Stimulated activated CD4-positive, alpha-beta T cell treated with anti-CD3 and anti-CD28 coated beads, Interleukin-2, amount 100 ng/mL, for 48 hours (primary cell): ENCODE results near the gene DUSP6.
A peak's percentile ranks its signal among the peaks of the same experiment; 100 is the strongest.
"Not testable (repeated sequence)": the region's sequence is repeated elsewhere in the genome, so short reads cannot be mapped to it uniquely, and the experiment has no call there.

Experiments
- DNase-seq, 2 donors: peaks; one replicate each; pipeline ENCODE4 v3.0.0-alpha.2; 2020

Gene DUSP6

DNA sequence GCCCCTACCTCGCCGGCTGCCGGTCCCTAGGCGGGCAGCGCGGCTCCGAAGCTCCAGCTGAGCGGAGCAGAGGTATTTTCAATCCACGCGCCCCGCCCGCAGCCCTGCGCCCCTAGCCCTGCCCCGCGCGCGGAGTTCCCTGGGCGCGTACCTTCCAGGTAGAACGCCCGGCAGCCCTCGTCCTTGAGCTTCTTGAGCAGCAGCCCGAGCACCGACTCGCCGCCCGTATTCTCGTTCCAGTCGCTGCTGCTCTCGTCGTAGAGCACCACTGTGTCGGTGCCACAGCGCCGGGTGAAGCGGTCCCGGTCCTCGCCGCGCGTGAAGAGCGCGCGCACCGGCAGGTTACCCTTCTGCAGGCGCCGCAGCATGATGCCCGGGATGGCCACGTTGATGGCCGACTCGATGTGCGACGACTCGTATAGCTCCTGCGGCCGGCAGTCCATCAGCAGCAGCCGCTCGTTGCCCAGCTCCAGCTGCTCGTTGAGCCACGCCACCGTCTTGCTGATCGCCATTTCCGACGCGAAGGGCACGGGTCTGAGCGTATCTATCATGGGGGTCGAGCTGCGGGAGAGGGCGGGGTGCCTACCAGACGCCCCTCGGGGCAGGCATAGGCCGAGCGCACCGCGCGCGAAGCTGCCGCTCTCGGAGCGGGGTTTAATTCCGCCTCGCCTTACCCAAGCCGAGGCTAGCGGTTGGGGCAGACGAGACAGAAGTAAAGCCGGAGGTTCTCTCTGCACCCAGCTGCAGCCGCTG lies 636 bp downstream of the DUSP6 start:
- DNase-seq, result peak; percentile 28 to 33

DNA sequence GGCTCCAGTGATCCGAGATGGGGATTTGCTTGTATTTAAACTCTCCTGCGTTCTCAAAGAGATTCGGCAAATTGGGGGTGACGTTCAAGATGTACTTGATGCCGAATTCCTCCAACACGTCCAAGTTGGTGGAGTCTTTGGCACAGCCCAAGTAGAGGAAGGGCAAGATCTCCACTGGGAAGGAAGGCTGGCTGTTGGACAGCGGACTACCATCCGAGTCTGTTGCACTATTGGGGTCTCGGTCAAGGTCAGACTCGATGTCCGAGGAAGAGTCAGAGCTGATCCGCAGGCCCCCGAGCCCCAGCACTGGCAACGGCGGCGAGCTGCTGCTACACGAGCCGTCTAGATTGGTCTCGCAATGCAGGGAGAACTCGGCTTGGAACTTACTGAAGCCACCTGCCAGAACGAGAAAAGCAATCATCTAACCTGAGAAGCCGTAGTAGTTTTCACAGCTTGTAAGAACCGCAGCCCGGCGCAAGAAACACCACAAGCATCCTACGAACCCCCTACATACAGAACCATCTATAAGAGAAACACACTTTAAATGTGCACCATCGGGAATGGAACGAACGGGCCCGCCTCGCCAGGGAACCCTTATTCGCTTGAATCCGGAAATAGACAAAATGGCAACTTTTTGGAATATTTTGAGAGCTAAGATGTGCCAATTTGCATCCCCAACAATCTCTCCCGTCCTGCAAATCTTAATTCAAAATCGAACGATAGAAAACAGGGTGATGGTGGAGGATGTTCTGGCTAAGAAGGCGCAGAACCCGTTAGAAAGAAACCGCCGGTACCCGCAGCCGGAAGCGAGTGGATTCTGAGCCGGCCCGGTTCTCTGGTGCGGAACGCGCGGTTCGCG lies 1.4 kb downstream of the DUSP6 start:
- DNase-seq, result peak in 1 of 2 donors; percentile 8

DNA sequence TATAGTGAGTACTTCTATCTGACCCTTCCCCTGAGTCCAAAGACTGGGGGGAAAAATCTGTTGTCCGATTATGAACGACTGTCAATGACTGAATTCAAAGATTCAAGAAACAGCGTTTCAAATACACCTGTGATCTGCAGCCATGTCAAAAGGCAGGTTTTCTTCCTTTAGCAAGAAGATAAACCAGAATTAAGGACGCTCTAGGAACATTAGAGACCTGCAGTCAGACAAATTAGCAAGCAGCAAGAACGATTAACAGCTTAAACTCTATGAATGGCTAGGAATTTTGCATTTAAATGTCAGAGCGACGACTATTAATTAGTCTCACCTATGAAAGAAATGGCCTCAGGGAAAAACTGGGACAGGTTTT lies 2.1 kb downstream of the DUSP6 start:
- no peak for DNase-seq

DNA sequence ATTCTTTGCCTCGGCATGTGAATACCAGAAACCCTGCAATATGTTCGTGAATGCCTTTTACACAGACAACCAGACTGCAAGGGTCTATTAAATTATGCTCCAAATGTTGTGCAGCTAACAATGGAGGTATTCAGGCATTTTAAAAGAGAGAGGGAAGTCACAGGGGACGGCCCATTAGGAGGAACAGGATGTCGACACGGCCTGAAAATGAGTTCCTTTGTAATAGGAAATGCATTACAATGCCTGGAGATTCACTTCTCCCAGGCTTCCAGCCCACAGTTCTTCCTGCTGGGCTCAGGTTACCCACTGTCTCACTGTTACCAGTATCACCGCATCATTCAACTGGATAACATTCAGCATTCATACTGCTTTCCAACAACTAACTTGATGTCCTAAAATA lies 2.5 kb downstream of the DUSP6 start:
- no peak for DNase-seq

DNA sequence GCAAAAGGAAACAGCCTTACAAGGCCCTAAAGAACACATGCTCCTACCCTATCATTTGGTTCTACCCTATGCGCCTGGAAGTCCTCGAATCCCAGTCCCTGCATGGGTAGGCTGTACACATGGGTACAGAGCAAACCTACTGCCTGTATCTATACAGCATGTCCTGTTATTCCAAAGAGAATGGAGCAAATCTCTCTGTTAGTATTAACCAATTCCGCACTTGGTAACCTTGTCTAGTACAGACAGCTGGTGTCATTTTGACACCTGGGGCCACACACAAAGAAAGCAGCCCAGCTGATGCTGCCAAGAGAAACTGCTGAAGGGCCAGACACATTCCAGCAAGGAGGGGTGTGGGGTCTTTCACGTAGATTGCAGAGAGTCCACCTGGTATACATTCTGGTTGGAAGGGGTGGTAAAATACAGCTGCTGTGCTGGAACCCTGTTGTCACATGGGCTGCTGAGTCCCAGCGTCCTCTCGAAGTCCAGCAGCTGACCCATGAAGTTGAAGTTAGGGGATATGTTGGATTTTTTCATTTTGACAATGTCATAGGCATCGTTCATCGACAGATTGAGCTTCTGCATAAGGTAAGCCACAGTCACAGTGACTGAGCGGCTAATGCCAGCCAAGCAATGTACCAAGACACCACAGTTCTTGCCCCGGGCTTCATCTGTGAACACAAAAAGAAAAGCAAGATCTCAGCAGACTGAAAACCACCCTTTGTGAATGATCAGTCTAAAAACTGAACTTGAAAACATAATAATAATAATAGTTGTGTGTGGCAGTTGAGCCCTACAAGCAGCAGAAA lies 3.2 kb downstream of the DUSP6 start:
- DNase-seq, result no peak

DNA sequence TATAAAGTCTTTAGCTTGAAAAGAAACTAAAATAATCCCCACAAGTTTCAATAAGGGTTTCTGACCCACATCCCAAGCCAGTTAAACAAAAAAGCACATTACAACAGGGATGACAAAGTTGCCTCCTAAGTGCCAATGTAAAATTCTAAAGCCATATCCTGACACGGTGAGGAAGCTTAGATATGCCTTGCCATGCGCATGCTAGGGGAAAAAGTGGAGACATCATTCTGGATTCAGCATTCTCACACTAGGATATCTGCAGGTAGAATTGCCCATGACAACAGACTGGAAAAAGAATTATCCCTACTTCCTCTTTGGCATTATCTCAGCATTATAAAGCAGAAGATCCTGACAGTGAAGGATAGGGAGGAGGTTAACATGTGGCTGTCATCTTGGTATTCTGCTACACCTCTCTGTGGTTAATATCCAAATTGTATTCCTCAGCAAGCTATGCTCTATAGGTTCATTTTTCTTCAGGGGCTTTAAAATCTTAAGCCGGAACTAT lies 4.9 kb downstream of the DUSP6 start:
- DNase-seq, result no peak

DNA sequence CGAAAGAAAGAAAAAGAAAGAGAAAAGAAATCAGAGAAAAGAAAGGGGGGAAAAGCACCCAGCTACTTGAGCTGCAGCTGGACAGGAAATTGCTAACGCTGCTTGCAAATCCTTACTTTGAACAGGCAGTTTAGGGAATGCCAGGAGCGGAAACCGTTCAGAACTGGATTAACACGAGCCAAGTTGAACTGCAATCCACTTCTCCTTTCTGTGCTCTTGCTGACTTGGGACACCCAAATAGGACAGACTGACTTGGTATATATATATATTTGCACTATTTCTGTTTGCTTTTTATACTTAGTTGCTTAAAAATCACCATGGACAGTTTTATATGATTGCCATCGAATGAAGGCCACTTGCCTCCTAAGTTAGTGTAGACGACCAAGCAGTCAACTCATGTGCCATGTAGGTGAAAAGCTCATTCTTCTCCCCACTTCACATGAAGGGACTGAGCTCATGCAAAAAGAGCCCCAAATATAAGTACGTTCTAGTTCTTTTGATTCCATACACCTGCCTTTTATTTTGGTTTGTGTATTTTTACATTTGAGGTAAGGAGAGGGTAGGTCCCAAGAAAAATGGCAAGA lies 5.5 kb downstream of the DUSP6 start:
- no peak for DNase-seq

DNA sequence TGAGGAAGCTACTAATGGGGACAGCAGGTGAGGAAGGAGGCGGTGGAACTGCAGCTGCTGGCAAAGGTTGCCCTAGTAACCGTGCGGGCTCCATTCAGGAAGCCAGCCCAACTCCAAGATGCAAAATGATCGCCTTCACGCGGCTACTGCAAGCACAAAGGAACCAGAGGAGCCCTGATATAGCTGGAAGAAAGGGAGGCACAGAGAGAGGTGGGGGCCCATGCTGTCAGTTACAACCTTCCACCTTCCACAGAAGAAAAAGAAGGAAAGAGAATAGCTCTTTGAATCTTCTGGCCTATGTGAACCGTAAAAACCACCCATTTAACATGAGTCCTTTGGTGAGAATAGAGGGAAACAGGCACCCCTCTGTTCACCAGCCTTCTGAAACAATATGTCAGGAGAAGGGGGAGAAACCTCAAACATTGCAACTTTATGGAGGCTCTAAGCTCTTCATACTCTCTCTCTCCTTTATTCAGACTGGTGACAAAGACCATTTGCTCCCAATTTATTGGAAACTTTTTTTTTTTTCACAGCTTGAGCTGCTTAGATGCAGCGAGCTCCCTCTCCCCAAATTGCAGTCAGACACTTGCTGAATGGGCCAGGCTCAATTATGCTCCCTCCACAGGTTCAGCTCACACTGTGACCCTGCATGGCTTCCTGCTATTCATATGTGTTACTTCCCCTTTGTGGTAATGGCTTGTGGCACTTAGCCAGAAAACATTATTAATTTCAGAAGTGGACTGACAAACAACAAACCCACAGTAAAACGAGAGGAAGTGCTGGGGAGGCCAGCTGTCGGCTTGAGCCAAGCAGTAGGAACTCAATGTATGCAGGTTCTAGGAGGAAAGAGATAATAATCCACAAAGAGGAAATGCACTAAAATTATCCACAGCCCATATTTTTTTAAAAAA lies 6.2 kb downstream of the DUSP6 start:
- DNase-seq, result peak in 1 of 2 donors; percentile 25

DNA sequence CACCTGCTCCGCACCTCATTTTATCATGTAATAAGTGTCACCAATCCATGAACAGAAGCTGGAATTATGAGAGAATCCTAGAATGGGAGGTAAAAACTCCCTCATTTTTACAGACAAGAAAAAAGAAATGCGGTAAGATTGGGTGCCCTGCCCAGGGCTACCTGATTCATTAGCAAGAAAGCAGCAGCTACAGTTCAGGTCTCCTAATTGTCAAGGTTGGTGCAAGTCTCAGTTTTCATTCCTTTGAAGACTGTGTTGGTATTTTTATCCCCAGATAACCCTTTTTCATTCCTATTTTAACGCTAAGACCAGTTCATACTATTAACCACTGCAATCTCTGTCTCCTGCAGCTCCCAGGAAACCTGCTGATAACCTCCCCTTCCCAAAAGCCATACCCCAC lies 6.9 kb downstream of the DUSP6 start:
- DNase-seq, result no peak

DNA sequence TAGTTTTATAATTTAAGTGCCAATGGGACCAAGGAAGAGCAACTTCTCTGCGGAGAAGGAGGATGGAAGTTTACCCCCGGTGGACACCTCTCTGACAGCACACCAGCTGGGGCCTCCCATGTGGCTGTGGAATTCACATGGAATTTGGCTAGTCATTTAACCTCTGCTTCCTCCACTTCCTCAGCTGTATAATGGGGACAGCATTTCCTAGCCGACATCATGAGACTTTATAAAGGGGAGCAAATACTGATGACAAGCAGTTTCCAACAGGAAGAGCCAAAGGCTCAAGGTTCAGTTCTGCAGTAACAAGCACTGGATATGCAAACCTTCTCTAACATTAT lies 7.5 kb downstream of the DUSP6 start:
- no peak for DNase-seq

DNA sequence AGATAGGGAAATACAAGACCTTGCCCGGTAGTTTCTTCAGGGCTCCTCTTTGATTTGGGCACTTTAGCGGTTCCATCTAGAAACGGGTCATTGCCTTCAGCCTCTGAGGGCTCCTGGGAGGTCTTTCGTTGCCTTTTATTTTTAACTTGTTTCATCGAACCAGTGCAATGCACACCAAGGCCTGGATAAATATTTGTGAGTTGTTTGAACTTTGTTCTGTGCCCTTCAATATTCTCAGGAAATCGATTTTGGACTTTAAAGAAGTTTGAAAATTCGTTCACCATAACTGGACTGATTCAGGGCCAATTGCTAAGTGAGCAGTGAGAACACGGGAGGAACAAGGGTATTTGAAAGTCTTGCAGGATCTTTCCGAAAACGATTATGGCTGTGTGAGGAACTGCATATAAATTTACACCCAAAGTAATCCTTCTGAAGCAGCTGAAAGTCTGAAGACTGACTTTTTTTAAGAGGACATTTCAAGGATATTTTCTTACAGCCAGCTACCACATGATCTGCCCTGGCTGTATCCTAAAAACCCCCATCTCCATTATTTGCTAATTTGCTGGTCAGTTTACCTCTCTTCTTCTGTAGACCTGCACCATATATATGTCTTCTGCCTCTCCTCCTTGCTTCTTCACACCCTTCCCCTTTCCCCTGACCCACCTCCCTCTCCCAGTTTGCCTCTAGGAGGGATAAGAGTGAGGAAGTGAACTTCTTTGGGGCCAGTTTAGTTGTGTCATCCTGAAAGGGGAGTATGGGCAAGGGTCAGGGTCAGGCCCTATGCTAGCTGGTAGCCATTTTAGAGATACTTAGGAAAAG lies 8.0 kb downstream of the DUSP6 start:
- no peak for DNase-seq

DNA sequence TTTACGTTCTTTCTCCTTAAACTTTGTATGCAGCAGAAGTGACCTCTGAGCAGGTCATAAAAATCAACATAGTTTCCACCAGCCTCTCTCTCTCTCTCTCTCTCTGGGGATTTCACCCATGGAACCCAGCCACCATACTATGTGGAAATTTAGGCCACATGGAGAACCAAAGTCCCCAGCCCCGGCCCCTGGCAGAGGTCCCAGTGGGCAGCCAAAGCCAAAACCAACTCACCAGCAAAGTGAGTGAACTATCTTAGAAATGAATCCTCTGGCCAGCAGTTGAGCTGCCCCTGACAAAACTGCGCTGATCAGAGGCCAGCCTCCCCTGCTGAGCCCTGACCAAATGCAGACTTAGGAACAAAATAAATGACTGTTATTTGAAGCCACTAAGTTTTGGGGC lies 9.2 kb downstream of the DUSP6 start:
- no peak for DNase-seq

DNA sequence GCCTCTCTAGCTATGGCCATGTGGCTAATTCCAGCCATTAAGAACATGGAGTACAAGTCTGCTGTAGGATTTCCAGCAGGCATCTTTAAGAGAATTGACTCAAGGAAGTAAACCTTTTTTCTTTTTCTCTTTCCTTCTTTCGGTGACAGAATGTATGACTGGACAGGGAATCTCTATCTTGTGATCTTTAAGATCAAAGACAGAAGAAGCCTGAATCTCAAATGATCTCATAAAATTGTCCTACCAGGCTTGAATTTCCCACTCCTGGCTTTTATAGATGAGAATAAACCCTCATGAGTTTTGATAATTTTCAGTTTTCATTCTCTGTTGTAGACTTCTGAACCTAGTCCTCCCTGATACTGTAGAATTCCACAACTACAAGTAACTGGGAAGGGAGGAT lies 11.4 kb downstream of the DUSP6 start:
- DNase-seq, result no peak

DNA sequence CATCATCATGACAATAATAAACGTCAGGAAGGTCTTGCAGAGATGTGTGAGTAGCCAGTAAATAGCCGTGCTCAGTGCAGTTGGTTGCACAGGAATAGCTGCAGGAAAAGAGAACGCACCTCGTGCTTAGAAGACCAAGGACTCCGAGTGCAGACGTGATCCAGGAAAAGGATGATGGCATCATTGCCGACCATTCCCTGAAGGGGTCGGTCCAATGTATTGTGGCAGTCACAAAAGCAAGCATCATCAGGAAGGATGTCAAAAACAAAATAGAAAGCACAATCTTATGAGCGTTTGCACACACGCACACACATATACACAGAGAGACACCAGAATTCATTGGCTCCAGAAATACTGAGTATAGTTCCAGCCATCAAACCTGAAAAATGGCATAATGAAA lies 12.8 kb downstream of the DUSP6 start:
- DNase-seq, result no peak

DNA sequence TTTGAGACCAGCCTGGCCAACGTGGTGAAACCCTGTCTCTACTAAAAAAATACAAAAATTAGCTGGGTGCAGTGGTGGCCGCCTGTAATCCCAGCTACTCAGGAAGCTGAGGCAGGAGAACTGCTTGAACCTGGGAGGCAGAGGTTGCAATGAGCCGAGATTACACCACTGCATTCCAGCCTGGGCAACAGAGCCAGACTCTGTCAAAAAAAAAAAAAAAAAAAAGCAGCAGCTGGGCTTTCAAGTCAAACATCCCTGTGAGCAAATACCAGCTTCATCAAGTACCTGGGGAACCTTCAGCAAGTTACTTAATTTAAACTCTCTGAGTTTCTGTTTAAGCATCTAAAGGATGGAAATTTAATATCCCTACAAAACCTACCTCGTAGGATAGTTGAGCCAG lies 15.2 kb downstream of the DUSP6 start:
- not testable (repeated sequence) for DNase-seq

DNA sequence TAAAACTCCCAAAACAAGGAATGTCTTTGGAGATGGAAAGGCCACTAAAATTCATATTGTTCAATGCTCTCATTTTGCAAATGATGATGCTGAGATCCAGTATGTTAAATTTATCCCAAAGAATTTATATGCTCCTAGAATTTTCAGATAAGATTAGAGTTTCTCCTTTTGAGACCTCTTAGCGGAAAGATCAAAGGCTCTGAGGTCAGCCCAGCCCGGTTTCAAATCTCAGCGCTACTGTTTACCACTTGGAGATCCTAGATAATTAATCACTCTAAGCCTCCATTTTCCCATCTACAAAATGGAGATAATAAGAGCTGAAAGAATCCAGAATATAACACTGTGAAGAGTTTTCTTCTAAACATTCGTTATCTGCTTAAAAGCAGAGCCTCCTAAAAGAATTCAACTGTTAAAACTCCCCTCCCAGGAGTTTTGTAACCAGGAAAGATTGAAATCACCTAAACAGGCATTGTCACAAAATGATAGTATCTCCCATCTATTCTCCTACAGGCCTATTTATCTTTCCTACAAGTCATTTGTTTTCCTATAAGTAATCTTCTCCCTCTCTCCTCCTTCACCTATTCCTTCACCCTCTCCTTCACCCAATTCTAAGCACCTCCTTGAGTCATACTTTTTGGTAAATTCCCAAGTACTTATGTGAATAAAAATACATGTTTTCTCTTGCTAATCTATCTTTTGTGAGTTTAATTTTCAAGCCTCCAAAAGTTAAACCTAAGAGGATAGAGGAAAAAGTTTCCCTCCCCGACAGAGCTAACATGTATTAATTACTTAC lies 16.7 kb downstream of the DUSP6 start:
- no peak for DNase-seq

DNA sequence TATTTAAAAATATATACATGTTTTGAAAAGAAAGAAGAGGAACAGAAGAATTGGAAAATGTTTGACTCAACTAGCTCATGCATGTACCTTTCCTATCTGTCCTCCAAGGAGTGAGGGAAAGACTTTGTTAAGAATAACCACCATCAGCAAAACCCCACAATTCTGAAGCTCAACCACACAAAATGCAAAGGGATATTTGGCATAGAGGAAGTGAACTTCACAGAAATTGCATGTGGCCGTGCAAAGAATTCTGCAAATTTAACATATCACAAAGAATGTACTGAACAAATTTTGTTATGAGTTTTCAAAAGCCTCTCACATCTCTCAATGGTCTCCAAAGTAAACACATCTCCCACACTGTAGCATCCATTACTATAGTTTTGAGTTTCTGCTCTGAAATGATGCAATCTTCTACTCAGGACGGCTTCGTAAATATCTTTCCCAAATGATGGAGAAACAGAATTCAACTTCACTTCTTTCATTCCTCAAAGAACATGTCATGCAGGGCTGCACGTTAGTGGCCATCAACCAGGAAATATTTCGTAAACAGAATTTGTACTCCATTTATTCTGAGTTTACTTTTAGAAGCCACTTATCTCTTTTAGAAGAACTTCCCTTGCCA lies 17.6 kb downstream of the DUSP6 start:
- DNase-seq, result no peak

DNA sequence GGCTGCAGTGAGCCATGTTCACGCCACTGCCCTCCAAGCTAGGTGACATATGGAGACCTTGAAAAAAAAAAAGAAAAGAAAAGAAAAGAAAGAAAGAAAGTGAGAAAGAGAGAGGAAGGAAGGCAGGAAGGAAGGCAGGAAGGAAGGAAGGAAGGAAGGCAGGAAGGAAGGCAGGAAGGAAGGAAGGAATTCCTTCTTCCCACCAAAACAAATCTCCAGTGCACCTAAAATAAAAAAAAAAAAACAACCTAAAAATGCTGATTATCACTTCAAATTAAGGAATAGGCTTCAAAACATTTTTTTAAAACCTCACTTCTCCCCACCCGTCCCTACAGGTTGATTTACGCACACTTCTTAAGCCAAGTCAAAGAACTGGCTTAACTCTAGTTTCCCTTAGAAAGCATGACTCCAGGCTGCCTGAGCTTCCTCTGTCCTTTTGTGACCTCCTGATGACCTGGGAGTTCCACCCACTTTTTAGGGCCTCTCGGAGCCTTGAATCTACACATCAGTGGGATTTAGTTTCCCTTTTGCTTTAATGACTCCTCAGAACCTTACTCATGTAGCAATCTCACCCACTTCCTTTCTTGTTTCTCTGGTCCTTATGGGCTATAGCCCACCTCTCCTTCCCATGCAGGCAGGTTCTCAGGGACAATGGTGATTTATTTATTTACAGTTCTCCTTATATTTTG lies 18.6 kb downstream of the DUSP6 start:
- no peak for DNase-seq
